ENCODE measurements around the gene ERAL1.
"Not testable (repeated sequence)": the region's sequence is repeated elsewhere in the genome, so short reads cannot be mapped to it uniquely, and the experiment has no call there.

Gene ERAL1

DNA sequence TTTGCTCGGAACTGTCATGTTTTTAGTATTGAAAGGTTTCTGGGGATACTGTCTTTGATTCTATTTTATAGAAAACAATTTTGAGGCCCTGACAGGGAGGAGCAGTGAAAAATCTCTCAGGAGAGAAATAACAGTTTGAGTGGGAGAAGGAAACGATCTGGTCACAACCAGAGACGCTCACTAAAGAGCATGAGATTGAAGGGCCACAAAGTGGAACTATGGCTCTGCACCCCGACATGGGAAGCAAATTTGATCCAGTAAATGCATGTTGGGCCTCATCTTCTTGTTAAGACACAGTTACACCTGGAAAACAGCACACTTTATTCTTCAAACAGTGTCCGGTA is 492 bp downstream of the ERAL1 start:
- no peak for DNase-seq

DNA sequence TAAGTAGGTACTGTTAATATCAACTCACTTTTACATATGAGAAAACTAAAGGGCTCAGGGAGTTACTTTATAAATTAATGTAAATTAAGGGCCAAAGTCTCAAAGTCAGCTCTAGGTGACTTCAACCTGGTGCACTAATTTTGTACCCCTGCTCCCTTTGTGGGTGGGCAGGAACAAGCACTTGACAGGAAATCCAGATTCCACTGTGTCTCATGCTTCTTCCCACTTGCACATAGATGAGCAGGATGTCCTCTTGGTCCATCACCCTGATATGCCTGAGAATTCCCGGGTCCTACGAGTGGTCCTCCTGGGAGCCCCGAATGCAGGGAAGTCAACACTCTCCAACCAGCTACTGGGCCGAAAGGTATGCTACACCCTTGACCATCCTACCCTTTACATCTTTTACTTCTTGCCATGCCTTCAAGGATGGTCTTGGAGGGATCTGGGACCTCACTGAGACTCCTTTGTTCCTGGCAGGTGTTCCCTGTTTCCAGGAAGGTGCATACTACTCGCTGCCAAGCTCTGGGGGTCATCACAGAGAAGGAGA is 1.3 kb downstream of the ERAL1 start:
- DNase-seq = no peak

DNA sequence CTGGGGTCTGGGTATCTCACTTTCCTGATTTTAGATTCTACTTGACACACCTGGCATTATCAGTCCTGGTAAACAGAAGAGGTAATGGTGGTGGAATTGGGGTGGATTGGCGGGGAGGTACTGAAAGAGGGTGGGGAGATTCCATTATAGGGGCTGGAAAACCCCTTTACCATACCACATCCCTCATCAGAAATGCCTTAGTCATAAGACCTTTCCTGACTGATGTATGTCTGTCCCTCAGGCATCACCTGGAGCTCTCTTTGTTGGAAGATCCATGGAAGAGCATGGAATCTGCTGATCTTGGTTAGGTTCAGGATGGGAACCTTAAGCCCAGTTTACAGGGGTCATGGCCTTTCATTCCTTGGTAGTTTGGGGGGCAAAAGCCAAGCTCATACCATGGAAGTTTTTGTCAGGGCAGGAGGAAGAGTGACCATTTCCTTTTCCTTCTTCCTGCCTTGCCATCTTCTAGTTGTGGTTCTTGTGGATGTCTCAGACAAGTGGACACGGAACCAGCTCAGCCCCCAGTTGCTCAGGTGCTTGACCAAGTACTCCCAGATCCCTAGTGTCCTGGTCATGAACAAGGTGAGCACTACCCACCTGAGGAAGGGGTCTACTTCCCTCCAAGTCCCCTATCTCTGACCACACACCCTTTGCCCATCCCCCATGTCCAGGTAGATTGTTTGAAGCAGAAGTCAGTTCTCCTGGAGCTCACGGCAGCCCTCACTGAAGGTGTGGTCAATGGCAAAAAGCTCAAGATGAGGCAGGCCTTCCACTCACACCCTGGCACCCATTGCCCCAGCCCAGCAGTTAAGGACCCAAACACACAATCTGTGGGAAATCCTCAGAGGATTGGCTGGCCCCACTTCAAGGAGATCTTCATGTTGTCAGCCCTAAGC is 3.3 kb downstream of the ERAL1 start:
- DNase-seq = no peak

DNA sequence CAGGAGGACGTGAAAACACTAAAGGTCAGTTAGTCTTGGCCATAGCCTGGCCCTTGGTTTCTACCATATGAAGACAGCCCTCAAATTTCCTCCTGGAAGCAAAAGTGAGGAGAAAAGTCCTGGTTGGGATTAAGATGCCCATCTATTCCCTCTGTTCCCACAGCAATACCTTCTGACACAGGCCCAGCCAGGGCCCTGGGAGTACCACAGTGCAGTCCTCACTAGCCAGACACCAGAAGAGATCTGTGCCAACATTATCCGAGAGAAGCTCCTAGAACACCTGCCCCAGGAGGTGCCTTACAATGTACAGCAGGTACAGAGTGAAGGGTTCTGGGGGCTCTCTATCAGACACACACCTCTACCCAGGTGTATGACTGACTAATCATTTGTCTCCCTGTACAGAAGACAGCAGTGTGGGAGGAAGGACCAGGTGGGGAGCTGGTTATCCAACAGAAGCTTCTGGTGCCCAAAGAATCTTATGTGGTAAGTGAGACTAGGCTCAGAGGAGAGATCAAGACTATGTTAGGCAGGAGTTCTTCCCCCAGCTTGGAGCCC is 4.1 kb downstream of the ERAL1 start:
- DNase-seq = no peak

DNA sequence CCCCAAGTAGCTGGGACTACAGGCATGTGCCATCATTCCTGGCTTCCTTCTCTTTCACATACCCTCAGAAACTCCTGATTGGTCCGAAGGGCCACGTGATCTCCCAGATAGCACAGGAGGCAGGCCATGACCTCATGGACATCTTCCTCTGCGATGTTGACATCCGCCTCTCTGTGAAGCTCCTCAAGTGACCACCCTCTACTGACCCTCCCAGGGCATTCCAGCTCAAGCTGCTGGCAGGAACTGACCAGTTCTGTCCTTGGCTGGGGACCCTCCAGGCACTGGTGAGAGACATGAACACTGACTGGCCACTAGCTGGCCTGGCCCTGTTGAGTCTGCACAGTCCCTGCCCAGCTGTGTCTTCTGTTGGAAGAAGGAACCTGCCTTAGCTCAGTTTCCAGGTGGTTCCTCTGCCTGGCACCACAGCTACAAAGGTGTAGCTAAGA is 5.6 kb downstream of the ERAL1 start:
- DNase-seq = no peak

DNA sequence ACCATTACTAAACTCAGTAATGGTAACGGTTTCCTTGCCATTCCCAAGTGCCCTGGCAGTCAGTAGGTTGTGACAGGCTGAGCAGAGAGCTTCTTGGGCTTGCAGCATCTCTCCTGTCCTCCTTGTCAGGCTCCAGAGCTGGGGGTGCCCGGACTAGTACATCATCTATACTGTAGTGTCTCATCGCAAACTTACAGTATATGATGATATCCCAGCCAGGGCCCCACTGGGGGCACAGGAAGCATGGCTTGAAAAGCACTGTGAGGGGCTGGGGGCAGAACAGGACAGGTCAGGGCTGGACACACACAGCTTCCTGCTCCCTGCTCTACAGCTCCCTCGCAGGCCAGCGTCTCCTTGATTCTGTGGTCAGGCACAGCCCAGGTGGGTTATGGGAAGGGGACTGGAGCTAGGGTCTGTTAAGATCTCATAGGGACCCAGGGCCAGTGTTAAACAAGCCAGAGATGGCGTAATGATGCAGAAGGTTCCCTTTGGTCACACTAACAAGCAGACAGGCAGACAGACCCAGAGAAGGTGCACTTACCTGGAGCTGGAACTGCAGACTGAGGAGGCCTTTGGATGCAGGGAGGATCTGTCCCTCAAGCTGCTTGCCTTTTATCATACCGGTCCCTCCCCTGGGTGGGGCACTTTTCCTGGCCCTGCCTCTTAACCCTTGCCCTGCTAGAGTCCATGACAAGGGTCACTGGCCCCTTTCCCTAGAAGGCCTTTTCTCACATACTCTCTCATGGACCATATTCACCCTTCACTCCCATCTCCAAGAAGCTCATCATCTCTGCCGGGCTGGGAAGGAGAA is 6.8 kb downstream of the ERAL1 start:
- no peak for DNase-seq

DNA sequence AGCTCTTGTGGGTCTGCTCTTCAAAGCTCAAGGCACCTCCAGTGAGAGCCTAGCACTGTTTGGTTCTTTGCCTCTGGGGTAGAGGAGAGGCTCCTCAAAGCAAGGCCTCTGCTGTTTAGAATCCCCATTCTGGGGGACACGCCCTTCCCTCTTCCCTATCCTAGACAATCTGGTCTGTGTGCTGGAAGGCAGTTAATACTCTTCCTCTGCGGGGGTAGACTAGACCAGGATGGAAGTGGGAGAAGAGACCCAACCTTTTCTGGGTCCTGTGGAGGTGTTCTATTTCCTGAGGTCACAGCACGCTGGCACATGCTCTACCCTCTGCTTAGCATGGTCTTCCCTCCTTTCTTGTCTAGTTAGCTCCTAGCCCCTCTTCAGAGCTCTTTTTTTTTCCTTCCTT is 7.7 kb downstream of the ERAL1 start:
- DNase-seq = no peak

DNA sequence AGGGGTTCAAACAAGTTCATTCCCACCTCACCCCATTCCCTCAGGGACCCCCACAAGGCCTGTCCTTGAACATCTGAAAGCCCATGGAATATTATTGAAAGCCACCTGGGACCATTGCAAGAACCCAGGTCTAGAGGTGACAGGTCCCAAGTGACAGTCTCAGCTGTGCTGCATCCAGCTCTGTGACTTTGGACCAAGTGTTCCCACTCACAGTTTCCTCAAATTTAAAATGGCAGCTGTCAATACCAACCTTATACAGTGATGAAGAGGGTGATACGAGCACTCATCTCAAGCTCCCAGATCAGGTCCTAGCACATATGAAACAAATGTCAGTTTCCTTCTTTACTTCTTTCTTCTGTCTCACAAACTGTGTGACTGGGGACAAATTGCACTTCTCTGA is 9.1 kb downstream of the ERAL1 start:
- DNase-seq = no peak

DNA sequence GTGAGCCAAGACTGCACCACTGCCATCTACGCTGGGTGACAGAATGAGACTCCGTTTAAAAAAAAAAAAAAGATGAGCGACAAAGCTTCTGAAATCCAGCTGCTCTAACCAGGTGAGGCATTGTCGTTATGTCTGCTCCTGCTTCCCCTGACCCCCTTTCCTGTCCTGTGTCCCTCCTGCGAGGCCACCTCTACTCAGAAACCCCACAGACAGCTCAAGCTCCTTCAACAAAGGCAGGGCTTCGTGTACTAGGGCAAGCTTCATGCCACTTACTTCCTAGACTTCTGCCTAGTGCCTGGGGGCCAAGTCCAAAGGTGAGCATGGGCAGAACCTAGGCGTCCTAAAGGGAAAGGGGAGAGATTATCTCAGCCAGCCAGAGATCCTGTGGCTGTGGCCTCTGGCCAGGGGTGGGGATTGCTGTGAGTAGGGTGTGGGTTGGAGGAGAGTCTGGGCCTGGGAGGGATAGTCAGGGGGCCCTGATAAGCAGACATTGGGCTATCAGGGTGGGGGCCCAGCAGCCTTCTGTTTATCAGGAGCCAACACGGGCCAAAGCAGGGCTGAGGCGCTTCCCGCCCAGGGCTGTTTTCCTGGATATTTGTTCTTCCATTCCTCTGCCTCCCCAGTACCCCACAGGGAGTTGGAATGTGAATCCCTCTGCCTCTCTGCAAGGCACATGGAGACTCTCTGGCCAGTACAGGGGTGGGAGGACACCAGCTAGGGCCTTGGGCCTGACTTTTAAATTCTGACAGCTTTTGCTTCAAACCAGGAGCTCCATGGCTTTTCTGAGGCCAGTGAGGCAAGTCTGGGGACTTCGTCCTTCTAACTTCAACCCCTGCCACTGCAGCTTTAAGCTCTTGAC is 10.4 kb downstream of the ERAL1 start:
- DNase-seq = no peak

DNA sequence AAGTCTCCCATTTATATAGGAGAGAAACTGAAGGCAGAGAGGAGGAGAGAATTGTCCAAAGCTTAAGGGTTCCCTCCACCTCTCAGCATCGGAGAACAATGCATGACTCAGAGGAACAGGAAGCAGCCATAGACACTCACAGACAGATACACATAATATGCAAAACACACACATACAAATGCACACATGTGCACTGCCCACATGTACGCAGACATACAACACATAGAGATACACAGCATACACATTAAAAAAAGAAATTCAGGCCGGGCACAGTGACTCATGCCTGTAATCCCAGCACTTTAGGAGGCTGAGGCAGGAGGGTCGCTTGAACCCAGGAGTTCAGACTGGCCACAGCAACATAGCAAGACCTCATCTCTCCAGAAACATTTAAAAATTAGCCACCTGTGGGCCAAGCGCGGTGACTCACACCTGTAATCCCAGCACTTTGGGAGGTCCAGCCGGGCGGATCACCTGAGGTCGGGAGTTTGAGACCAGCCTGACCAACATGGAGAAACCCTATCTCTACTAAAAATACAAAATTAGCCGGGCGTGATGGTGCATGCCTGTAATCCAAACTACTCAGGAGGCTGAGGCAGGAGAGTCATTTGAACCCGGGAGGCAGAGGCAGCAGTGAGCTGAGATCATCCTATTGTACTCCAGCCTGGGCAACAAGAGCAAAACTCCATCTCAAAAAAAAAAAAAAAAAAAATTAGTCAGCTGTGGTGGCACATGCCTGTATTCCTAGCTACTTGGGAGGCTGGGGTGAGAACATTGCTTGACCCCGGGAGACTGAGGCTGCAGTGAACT is 11.3 kb downstream of the ERAL1 start:
- no peak for DNase-seq

DNA sequence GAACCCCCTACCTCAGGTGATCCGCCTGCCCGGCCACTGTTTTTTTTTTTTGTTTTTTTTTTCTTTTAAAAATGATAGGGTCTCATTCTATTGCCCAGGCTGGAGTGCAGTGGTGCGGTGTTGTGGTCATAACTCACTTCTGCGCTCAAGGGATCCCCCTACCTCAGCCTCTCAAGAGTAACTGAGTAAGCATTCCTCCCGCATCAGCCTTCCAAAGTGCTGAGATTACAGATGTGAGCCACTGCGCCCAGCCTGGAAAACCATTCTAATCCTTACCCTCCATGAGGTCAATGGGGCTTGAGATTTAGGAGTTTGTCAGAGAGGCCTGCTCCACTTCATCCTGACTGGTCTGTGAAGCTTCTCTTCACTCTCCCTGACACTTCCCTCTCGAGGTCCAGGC is 12.5 kb downstream of the ERAL1 start:
- no peak for DNase-seq

DNA sequence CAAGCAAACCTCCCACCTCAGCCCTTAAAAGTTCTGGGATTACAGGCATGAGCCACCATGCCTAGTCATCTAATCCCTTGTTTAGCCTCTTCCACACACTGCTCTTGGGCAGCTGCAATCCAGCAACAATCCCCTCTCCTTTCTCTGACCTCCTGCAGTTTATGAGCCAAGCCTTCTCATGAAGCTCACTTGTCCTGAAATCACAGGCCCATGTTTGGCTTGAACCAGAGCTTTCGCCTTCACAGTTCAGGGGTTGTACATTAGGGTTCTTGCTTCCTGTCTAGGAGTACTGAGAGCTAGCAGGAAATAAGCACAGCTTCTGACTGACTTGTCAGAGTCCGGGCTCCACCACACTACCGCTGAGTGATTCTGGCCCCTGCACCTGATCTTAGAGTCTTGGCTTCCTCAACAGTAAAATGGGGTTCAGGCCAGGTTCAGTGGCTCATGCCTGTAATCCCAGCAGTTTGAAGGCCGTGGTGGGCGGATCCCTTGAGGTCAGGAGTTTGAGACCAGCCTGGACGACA is 16.3 kb downstream of the ERAL1 start:
- no peak for DNase-seq

DNA sequence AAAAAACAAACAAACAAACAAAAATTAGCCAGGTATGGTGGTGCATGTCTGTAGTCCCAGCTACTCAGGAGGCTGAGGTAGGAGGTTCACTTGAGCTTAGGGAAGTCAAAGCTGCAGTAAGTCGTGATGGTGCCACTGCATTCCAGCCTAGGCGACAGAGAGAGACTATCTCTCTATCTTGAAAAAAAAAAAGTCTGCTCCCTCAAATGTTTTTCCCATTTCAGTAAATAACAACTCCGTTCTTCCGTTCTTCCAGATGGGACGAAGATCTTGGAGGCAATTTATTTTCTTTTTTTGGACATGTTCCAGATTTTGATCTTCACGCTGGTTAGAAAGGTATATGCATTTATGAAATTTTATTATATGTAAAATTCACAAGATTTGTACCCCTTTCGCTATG is 19.0 kb downstream of the ERAL1 start:
- no peak for DNase-seq

DNA sequence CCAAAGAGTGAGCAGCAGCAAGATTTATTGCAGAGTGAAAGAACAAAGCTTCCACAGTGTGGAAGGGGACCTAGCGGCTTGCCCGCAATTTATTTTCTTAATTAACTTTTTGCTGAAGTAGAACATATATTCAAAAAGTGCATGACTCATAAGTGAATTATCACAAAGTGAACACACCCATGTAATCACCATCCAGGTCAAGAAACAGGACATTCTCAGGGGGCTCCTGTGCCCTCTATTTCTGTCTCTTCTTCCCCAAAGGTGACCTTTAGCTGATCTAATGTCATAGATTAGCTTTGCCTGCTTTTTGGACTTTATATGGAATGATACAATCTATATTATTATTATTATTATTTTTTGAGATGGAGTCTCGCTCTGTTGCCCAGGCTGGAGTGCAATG is 19.9 kb downstream of the ERAL1 start:
- DNase-seq = no peak

DNA sequence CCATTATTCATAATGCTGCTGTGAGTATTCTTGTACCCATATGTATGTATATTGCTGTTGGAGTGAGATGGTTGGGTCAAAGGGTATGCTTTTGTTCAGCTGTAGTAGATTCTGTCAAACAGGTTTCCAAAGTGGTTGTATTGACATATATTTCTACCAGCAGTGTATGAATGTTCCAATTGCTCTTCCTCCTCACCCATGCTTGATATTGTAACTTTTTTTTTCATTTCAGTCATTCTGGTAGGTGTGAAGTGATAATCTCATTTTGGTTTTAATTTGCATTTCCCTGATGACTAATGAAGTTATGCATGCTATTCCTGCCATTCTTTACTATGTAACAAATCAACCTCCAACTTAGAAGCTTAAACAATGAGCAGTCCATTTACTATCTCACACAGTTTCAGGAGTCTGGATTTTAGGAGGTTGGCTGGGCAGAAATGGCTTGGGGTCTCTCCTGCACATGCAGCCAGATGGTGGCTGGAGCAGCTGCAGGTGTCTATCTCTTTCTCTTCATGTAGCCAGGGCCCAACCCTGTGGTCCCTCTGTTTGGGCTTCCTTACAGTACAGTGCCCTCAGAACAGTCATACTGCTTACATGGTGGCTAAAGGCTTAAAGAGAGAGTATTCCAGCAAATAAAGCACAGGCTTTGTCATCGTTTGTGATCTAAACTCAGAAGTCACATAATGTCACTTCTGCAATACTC is 21.2 kb downstream of the ERAL1 start:
- no peak for DNase-seq

DNA sequence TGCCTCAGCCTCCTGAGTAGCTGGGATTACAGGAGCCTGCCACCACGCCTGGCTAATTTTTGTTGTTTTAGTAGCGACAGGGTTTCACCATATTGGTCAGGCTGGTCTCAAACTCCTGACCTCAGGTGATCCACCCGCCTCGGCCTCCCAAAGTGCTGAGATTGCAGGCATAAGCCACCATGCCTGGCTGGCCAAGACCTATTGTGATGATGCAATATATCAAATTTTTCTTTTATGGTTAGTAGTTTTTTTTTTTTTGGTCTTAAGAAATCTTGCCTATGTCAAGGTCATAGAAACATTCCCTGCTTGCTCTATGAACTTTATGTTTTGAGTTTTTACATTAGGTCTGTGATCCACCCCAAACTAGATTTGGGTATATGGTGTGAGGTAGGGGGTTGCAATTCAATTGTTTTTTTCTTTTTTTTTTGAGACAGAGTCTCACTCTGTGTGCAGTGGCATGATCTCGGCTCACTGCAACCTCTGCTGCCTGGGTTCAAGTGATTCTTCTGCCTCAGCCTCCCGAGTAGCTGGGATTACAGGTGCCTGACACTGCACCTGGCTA is 22.4 kb downstream of the ERAL1 start:
- DNase-seq = not testable (repeated sequence)

DNA sequence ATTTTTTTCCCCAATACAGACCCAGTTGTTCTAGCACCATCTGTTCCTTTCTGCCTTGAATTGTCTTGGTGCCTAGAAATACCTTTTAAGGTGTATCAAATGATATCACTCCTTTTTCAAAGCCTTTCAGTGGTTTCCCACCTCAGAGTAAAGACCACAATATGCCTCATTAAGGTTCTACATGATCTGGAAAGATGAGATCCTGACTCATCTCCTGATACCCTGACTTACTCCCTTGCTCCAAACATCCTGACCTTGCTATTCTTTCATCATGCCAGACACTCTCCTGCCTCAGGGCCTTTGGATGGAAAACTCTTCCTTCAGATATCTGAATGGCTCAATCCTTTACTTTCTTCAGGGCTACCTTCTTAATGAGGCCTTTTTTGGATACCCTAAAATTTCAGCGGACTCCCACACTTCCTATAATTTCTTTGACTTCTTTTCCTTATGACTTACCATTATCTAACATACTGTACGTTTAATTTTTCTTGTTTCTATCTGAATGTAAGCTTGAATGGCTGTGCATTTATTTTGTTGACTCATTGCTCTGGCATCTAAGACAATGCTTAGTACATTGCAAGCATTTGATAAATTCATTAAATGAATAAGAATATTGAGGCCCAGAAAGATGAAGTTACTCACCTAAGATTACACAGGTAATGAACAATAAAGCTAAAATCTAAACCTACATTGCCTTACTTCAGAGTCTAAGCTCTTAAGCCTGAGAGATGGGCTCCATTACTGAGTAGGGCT is 23.5 kb downstream of the ERAL1 start:
- no peak for DNase-seq

DNA sequence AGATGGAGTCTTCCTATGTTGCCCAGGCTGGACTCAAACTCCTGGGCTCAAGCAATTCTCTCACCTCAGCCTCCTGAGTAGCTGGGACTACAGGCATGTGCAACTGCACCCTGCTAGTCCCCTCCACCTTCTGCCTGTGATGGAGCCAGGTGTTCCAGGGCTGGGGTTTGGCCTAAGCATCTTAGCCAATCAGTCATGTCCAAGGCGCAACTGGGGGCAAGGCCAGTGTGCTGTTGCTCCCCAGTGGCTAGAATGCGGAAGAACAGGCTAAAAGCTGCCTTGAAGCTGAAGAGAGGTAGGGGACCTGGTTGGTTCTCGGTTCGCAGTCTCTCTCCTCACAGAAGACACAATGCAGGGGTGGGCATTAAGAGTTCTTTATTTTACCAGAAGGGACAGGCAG is 24.2 kb downstream of the ERAL1 start:
- no peak for DNase-seq

DNA sequence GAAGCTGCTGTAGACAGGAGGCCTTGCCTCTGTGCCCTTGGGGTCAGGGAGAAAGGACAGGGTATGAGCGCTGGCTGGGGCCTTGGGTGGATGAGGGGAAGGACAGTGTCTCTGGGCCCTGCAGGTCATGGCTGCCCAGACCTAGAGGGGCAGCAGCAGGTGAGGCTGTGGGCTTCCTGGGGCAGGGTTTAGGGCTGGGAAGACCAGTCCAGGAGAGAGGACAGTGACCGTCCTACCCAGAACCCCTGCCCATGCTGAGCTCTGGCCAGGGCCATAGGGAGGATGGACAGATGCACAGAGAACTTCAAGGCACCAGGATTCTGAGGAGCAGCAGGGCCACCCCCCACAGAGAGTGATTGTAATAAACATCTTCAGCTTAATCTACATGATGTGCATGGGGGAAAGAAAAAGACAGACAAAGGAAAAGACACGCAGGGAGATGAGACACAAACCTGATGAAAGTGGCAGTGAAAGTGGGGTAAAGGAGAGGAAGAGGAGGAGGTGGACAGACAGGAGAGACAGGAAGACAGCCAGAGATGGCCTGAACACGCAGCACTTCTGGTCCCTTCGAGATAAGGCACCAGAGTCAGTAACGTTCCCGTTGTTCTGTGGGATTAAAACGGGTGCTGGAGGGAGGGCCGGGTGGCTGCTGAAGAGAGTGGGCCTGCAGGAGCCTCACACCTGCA is 25.2 kb downstream of the ERAL1 start:
- DNase-seq = no peak
